GM21447 (cell line): ENCODE results near the gene RCOR3.
"Not testable (repeated sequence)": the region's sequence is repeated elsewhere in the genome, so short reads cannot be mapped to it uniquely, and the experiment has no call there.

Source experiments
- ATAC-seq: cut with Tn5 transposase; IDR thresholded peaks from one replicate; pipeline ENCODE4 v1.9.1; 2021; ENCODE audit not compliant: unreplicated experiment

RCOR3 gene

GRCh38 chr1:211260141-211261107 lies 1.3 kb downstream of the RCOR3 start:
- peak; percentile 34 for ATAC-seq

GRCh38 chr1:211261229-211261628 lies 2.1 kb downstream of the RCOR3 start:
- no peak for ATAC-seq

GRCh38 chr1:211263022-211263421 lies 3.9 kb downstream of the RCOR3 start:
- not testable (repeated sequence) for ATAC-seq

GRCh38 chr1:211267204-211267857 lies 8.2 kb downstream of the RCOR3 start:
- no peak for ATAC-seq

- ATAC-seq, result no peak
Measured at GRCh38 chr1:211279340-211279739, 20.2 kb downstream of the RCOR3 start.

GRCh38 chr1:211280910-211281309 lies 21.7 kb downstream of the RCOR3 start:
- ATAC-seq, result no peak

GRCh38 chr1:211281320-211282022 lies 22.3 kb downstream of the RCOR3 start:
- no peak for ATAC-seq

- no peak for ATAC-seq
Measured at GRCh38 chr1:211282023-211282373, 22.8 kb downstream of the RCOR3 start.

GRCh38 chr1:211285196-211285595 lies 26.0 kb downstream of the RCOR3 start:
- no peak for ATAC-seq

- ATAC-seq, result no peak
Measured at GRCh38 chr1:211287218-211287617, 28.1 kb downstream of the RCOR3 start.

GRCh38 chr1:211292411-211292810 lies 33.2 kb downstream of the RCOR3 start:
- ATAC-seq, result no peak

GRCh38 chr1:211296396-211296795 lies 37.2 kb downstream of the RCOR3 start:
- ATAC-seq, result no peak

- ATAC-seq, result peak; percentile 90
Measured at GRCh38 chr1:211305044-211305443, 45.9 kb downstream of the RCOR3 start.

GRCh38 chr1:211309617-211310016 lies 50.5 kb downstream of the RCOR3 start:
- no peak for ATAC-seq

GRCh38 chr1:211313392-211313791 lies 54.2 kb downstream of the RCOR3 start:
- no peak for ATAC-seq

GRCh38 chr1:211318576-211319280 lies 59.6 kb downstream of the RCOR3 start:
- no peak for ATAC-seq

GRCh38 chr1:211319892-211320291 lies 60.7 kb downstream of the RCOR3 start:
- ATAC-seq, result no peak

GRCh38 chr1:211320980-211321379 lies 61.8 kb downstream of the RCOR3 start:
- no peak for ATAC-seq

GRCh38 chr1:211321646-211322045 lies 62.5 kb downstream of the RCOR3 start:
- not testable (repeated sequence) for ATAC-seq

GRCh38 chr1:211323156-211324063 lies 64.2 kb downstream of the RCOR3 start:
- ATAC-seq, result peak; percentile 44
